H1 (cell line): ENCODE results near the gene KRT7. TPM values are rescaled to one million over a fixed set of nuclear protein-coding genes. Genes with fewer than 3 reads are reported as not detected.

ENCODE experiments used
- CTCF ChIA-PET: fragments of 300-600 bp; sonication (Branson Sonifier 250); formaldehyde crosslinking; loops from one replicate; lab custom pipeline; 2021; ENCODE audit not compliant: partially characterized antibody; lab: Charles Lee
- POLR2A ChIA-PET: fragments of 300-600 bp; sonication (Branson Sonifier 250); formaldehyde crosslinking; loops from one replicate; lab custom pipeline; 2021; ENCODE audit warnings: inconsistent platforms; ENCODE audit not compliant: partially characterized antibody; lab: Charles Lee
- DNase-seq, 2 experiments: peaks; one replicate each; pipeline versions ENCODE4 v3.0.0 to v3.0.0-alpha.2; 2010 to 2022; ENCODE audit warnings: low spot score in 2 of 2, low read depth in 1 of 2, mixed read lengths in 1 of 2
- FAIRE-seq: peaks from 2 replicates; lab custom pipeline; 2011; peaks lifted over from hg19 to GRCh38; lab: Jason Lieb, UNC
- H2AFZ ChIP-seq: 2 replicates; pipeline ENCODE4 v1.8.1; 2012; ENCODE audit warnings: low read length, inconsistent platforms
- H2AK5ac ChIP-seq: 2 replicates; pipeline ENCODE4 v1.6.1; 2013; ENCODE audit warnings: low read depth, low read length
- H2BK120ac ChIP-seq: replicated peaks from 2 replicates; pipeline ENCODE3; 2013; ENCODE audit warnings: low read depth, low read length, inconsistent platforms
- H2BK12ac ChIP-seq: 2 replicates; pipeline ENCODE4 v1.6.1; 2013; ENCODE audit warnings: low read depth, low read length
- H2BK15ac ChIP-seq: 2 replicates; pipeline ENCODE4 v1.6.1; 2013; ENCODE audit warnings: low read length
- H2BK20ac ChIP-seq: 2 replicates; pipeline ENCODE4 v1.6.1; 2013; ENCODE audit warnings: low read length
- H2BK5ac ChIP-seq: 2 replicates; pipeline ENCODE4 v1.6.1; 2013; ENCODE audit warnings: low read depth, low read length
- H3K14ac ChIP-seq: 2 replicates; pipeline ENCODE4 v1.6.1; 2013; ENCODE audit warnings: inconsistent platforms; ENCODE audit not compliant: insufficient read length
- H3K18ac ChIP-seq: 2 replicates; pipeline ENCODE4 v1.6.1; 2013; ENCODE audit warnings: low read length; ENCODE audit errors: extremely low read depth
- H3K23ac ChIP-seq: 2 replicates; pipeline ENCODE4 v1.6.1; 2013; ENCODE audit warnings: inconsistent platforms; ENCODE audit not compliant: insufficient read length
- H3K23me2 ChIP-seq: 2 replicates; pipeline ENCODE4 v1.6.1; 2013; ENCODE audit warnings: low read depth, low read length
- H3K27ac ChIP-seq: 2 replicates; pipeline ENCODE4 v1.6.1; 2011; ENCODE audit warnings: low read depth, low read length, inconsistent platforms
- H3K27me3 ChIP-seq, 4 experiments: replicated peaks in 1 of 4; 1 replicate in 1 of 4; 2 replicates in 3 of 4; pipeline versions ENCODE4 v1.6.1 to v1.8.1; 2011 to 2013; ENCODE audit warnings: low read length in 3 of 4, mild to moderate bottlenecking in 3 of 4, inconsistent platforms in 2 of 4, mixed read lengths in 2 of 4, moderate library complexity in 1 of 4; ENCODE audit not compliant: control insufficient read depth in 3 of 4, insufficient read depth in 3 of 4; ENCODE audit errors: extremely low read depth in 1 of 4
- H3K36me3 ChIP-seq, 4 experiments: 2 replicates each; pipeline versions ENCODE4 v1.6.1 to v1.8.1; 2011 to 2013; ENCODE audit warnings: mild to moderate bottlenecking in 4 of 4, low read length in 3 of 4, moderate library complexity in 2 of 4, control low read depth in 1 of 4, inconsistent platforms in 1 of 4; ENCODE audit not compliant: insufficient read depth in 4 of 4, control insufficient read depth in 2 of 4
- H3K4ac ChIP-seq: replicated peaks from 2 replicates; pipeline ENCODE3; 2013; ENCODE audit warnings: low read length, low read depth, mixed read lengths, inconsistent platforms; ENCODE audit not compliant: insufficient read length
- H3K4me1 ChIP-seq, 4 experiments: replicated peaks in 1 of 4; 1 replicate in 1 of 4; 2 replicates in 3 of 4; pipeline versions ENCODE4 v1.6.1 to v1.8.1; 2011 to 2013; ENCODE audit warnings: low read length in 3 of 4, inconsistent platforms in 2 of 4, mixed read lengths in 1 of 4; ENCODE audit not compliant: insufficient read depth in 4 of 4, control insufficient read depth in 3 of 4
- H3K4me2 ChIP-seq, 2 experiments: 2 replicates each; pipeline versions ENCODE4 v1.6.1 to v1.8.1; 2011 to 2013; ENCODE audit warnings: low read depth in 2 of 2, low read length in 2 of 2, control low read depth in 1 of 2, inconsistent platforms in 1 of 2, mild to moderate bottlenecking in 1 of 2; ENCODE audit not compliant: insufficient read depth in 1 of 2
- H3K4me3 ChIP-seq, 4 experiments: fragments of 200-600, 300-600 bp in 1 of 4; sonication (generic), shearing (Covaris generic), sonication (Bioruptor Twin) in 1 of 4; 2 replicates each; pipeline versions ENCODE4 v1.5.1 to v1.8.1; 2011 to 2016; ENCODE audit warnings: low read length in 4 of 4, low read depth in 3 of 4, control low read depth in 2 of 4, inconsistent platforms in 2 of 4, mild to moderate bottlenecking in 2 of 4, mixed read lengths in 1 of 4, moderate library complexity in 1 of 4; ENCODE audit not compliant: insufficient read depth in 2 of 4; ENCODE audit errors: extremely low read depth in 1 of 4
- H3K56ac ChIP-seq: replicated peaks from 2 replicates; pipeline ENCODE3; 2013; ENCODE audit warnings: low read depth, mild to moderate bottlenecking, mixed read lengths, low read length, inconsistent platforms; ENCODE audit not compliant: insufficient read length
- H3K79me1 ChIP-seq: 2 replicates; pipeline ENCODE4 v1.6.1; 2013; ENCODE audit warnings: low read depth, low read length, control low read depth
- H3K79me2 ChIP-seq, 2 experiments: 2 replicates each; pipeline versions ENCODE4 v1.6.1 to v1.8.1; 2012 to 2013; ENCODE audit warnings: low read length in 2 of 2, mild to moderate bottlenecking in 2 of 2, inconsistent platforms in 1 of 2; ENCODE audit not compliant: insufficient read depth in 2 of 2, control insufficient read depth in 1 of 2
- H3K9ac ChIP-seq, 4 experiments: replicated peaks in 1 of 4; 1 replicate in 1 of 4; 2 replicates in 3 of 4; pipeline versions ENCODE4 v1.6.1 to v1.8.1; 2011 to 2013; ENCODE audit warnings: low read depth in 3 of 4, low read length in 3 of 4, control low read depth in 2 of 4, mild to moderate bottlenecking in 2 of 4, moderate library complexity in 2 of 4, inconsistent platforms in 1 of 4; ENCODE audit errors: extremely low read depth in 1 of 4
- H3K9me3 ChIP-seq, 2 experiments: 2 replicates each; pipeline versions ENCODE4 v1.6.1 to v1.8.1; 2012 to 2013; ENCODE audit warnings: mild to moderate bottlenecking in 2 of 2, moderate library complexity in 2 of 2, control low read depth in 1 of 2, inconsistent platforms in 1 of 2, low read depth in 1 of 2, low read length in 1 of 2, mixed read lengths in 1 of 2; ENCODE audit not compliant: insufficient read depth in 2 of 2
- H4K20me1 ChIP-seq, 2 experiments: replicated peaks in 1 of 2; 2 replicates each; pipeline versions ENCODE3 to v1.8.1; 2011 to 2013; ENCODE audit warnings: inconsistent platforms in 2 of 2, low read length in 2 of 2, mild to moderate bottlenecking in 1 of 2; ENCODE audit not compliant: insufficient read depth in 2 of 2, control insufficient read depth in 1 of 2
- H4K5ac ChIP-seq: 2 replicates; pipeline ENCODE4 v1.6.1; 2013; ENCODE audit warnings: low read length, low read depth, mixed read lengths, inconsistent platforms; ENCODE audit not compliant: insufficient read length
- H4K8ac ChIP-seq: 2 replicates; pipeline ENCODE4 v1.8.0; 2013; ENCODE audit warnings: mild to moderate bottlenecking, moderate library complexity, low read length, inconsistent platforms; ENCODE audit not compliant: insufficient read depth; ENCODE audit errors: extremely low read depth
- H4K91ac ChIP-seq: replicated peaks from 2 replicates; pipeline ENCODE3; 2013; ENCODE audit warnings: low read length, mixed read lengths, inconsistent platforms; ENCODE audit not compliant: insufficient read length
- KDM4A ChIP-seq: IDR thresholded peaks from one replicate; pipeline ENCODE4 v1.7.1; 2012; ENCODE audit warnings: low read depth, mild to moderate bottlenecking, moderate library complexity, low read length, inconsistent platforms; ENCODE audit not compliant: severe bottlenecking
- WGBS, 2 experiments: shearing (Covaris generic) in 1 of 2; methylation state at CpG; one replicate each; pipeline versions ENCODE4 v1.1.6 to v1.1.7; 2013 to 2015; ENCODE audit warnings: low lambda C conversion rate in 2 of 2, mixed read lengths in 2 of 2, inconsistent platforms in 1 of 2, low coverage in 1 of 2, missing lambda C conversion rate in 1 of 2; ENCODE audit not compliant: insufficient replicate concordance in 2 of 2, insufficient coverage in 1 of 2, insufficient read length in 1 of 2; ENCODE audit errors: extremely low coverage in 1 of 2, missing lambda C conversion rate in 1 of 2; 5-methylcytosine and 5-hydroxymethylcytosine counted together
- polyA plus RNA-seq, 7 experiments: library from polyadenylated mRNA; depleted of rRNA in 3 of 7; stranded (reverse) in 5 of 7; unstranded in 2 of 7; fragments of >200 nt in 5 of 7; fragments of 200-250 nt in 2 of 7; gene quantifications; 1 replicate in 5 of 7; 2 replicates in 1 of 7; 4 replicates in 1 of 7; pipeline versions ENCODE4 v1.2.1 to v1.2.3, GENCODE V29; 2011 to 2013; ENCODE audit warnings: missing spikeins in 2 of 7, mixed read lengths in 2 of 7
- total RNA-seq: library from RNA; stranded (reverse); fragmentation: NEBNext Ultra II Directional; extraction: Animal tissue kit (Norgen Biotek cat#: 25700); gene quantifications from 2 replicates; pipeline ENCODE4 v1.2.1, GENCODE V29; 2021

KRT7 gene
- total and polyA plus RNA-seq, 2 of the 8 experiments (the other 6 are each of a cell fraction or from before 2014, with no cell fraction given), result 13.2 to 19.0 TPM

- CTCF ChIA-PET, result interaction anchor here (1.0 to 7.0 kb wide), 13 partner anchors 13 to 615 kb away, joined by 3 to 87 read pairs (median 4); partner anchors contain the start of gene KRT86
- H2AFZ ChIP-seq, result no peak overlapping the region
- H4K8ac ChIP-seq, result no peak overlapping the region
- H3K23ac ChIP-seq, result no peak overlapping the region
- H3K18ac ChIP-seq, result no peak overlapping the region
- H2AK5ac ChIP-seq, result no peak overlapping the region
- no peak overlapping the region for H4K5ac ChIP-seq
- no peak overlapping the region for H2BK120ac ChIP-seq
- no peaks in the 10 kb centered on the region for H3K79me1 ChIP-seq
- H3K27me3 ChIP-seq, result peaks cover 1 to 4% (median 4%) of the 10 kb centered on the region in 4 experiments; a peak in 5 of 7 replicates
- H2BK15ac ChIP-seq, result no peak overlapping the region
- peaks cover 0 to 6% (median 0%) of the 10 kb centered on the region in 4 experiments; a peak in 2 of 7 replicates for H3K4me1 ChIP-seq
- no peaks in the 10 kb centered on the region for H3K36me3 ChIP-seq
- POLR2A ChIA-PET, result interaction anchor here (0.8 to 1.1 kb wide), 2 partner anchors 12 to 27 kb away, joined by 3 read pairs; no protein-coding TSS in a partner anchor
- H3K4me3 ChIP-seq, result no peak overlapping the region
- no peak overlapping the region for H3K4ac ChIP-seq
- no peaks in the 10 kb centered on the region for H3K79me2 ChIP-seq
- H2BK20ac ChIP-seq, result no peak overlapping the region
- no peak overlapping the region for H2BK12ac ChIP-seq
- DNase-seq (no peak), FAIRE-seq (no peak)
- H3K4me2 ChIP-seq, result no peak overlapping the region
- H2BK5ac ChIP-seq, result no peak overlapping the region
- TF ChIP-seq KDM4A, result no peak
- WGBS, 2 experiments, result 90% methylated on average over 2 of the region's 2 CpGs; no CpG with 5 or more reads in 1 of the 2 experiments
- no peaks in the 10 kb centered on the region for H4K20me1 ChIP-seq
- H3K56ac ChIP-seq, result no peak overlapping the region
- H4K91ac ChIP-seq, result no peak overlapping the region
- H3K14ac ChIP-seq, result no peak overlapping the region
- no peaks in the 10 kb centered on the region for H3K23me2 ChIP-seq
- H3K27ac ChIP-seq, result no peak overlapping the region
- peaks cover 2 to 7% of the 10 kb centered on the region in 2 experiments; a peak in 2 of 4 replicates for H3K9me3 ChIP-seq
- H3K9ac ChIP-seq, result no peak overlapping the region
Measured at GRCh38 chr12:52264435-52264825, 31.4 kb downstream of the KRT7 start.
